ENCODE results near the gene TRABD2B. TPM values are rescaled to one million over a fixed set of nuclear protein-coding genes. Genes with fewer than 3 reads are reported as not detected.

TRABD2B gene
- total and polyA plus RNA-seq, 8 donors: 0.99 to 5.2 (median 3.3) TPM

DNA sequence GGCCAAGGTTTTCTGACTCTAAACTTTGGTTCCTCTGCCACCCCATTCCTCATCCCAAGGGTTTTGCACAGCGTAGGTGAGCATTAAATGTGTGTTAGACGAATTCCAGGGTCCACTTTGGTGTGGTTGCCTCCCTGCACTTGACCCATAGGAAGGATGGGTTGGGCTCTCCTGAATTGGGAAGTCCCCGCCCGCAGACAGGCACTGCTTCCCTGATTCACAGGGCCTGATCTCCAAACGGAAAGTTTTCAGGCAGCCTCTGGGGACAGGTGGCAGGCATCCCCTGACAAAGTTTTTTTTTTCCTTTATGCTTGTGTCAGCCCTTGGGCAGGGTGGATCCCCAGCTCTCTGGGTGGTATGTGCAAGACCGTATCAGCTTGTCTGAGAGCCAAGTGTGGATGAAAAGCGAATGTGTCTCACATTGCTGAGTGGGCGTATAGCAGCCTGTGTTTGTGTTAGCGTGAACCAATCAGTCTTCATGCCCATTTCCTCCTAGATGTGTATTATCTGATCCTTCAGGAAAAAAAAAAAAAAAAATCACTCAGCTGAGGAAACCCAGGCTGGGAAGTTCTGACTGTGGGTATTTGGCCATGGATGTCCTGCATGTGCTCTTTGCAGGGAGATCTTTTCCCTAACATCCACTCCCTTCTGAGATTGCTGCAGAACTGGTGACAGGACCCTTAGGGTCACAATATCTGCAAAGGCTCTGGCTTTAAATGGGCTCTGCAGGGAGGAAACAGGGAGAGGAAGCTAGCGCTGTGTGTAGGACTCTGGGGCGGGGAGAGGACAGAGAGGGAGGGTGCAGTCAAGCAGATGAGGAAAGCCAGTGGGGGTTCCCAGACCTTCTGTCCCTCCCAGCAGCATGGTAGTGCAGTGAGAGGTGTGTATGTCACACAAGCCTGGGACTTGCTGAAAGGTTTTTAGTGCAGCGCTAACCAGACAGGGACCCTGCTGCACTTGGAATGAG lies 42.2 kb upstream of the TRABD2B start:
- ATAC-seq: no peak
- peak in 1 of 4 donors; percentile 73 for DNase-seq
- H3K27me3 ChIP-seq: peaks cover 0 to 17% of the 10 kb centered on the region in 2 donors
- no peaks in the 10 kb centered on the region for H3K36me3 ChIP-seq
- no peaks in the 10 kb centered on the region for H3K9me3 ChIP-seq
- no peak overlapping the region for H3K27ac ChIP-seq
- TF ChIP-seq, protein P1, sequence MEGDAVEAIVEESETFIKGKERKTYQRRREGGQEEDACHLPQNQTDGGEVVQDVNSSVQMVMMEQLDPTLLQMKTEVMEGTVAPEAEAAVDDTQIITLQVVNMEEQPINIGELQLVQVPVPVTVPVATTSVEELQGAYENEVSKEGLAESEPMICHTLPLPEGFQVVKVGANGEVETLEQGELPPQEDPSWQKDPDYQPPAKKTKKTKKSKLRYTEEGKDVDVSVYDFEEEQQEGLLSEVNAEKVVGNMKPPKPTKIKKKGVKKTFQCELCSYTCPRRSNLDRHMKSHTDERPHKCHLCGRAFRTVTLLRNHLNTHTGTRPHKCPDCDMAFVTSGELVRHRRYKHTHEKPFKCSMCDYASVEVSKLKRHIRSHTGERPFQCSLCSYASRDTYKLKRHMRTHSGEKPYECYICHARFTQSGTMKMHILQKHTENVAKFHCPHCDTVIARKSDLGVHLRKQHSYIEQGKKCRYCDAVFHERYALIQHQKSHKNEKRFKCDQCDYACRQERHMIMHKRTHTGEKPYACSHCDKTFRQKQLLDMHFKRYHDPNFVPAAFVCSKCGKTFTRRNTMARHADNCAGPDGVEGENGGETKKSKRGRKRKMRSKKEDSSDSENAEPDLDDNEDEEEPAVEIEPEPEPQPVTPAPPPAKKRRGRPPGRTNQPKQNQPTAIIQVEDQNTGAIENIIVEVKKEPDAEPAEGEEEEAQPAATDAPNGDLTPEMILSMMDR (IDR thresholded peaks at IDR 0.05): no peak
- H3K4me1 ChIP-seq: peaks cover 0 to 7% of the 10 kb centered on the region in 2 donors
- no peak overlapping the region for H3K4me3 ChIP-seq
- intact Hi-C loops (cut with DNase I): no loop called here

DNA sequence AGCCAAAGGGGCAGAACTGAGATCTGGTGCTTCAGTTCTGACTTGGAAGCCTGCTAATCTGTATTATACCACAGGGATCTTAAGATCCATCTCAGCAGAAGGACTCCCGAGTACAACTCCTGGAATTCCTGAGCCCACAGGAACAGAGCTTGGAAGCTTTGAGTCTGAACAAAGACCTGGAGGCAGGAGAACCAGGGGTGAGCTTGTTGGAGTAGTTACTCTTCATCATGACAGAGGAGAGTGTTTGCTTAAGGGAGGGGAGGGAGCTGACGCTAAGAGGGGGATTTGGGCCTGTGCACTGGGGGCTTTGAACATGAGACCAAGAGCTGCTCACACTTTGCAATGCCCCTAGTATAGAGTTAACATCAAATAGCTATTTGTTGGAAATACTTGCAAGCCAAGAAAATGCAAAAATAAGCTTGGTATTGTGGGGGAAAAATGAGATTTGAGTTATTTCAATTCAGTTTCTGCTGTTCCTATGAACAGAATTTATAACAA lies 41.1 kb upstream of the TRABD2B start:
- Histone ChIP-seq H3K4me1 (peaks cover 0 to 7% of the 10 kb centered on the region in 2 donors), H3K4me3 (no peak overlapping the region), H3K36me3 (no peaks in the 10 kb centered on the region), H3K27me3 (peaks cover 0 to 17% of the 10 kb centered on the region in 2 donors), H3K9me3 (no peaks in the 10 kb centered on the region), H3K27ac (no peak overlapping the region)
- intact Hi-C loops (cut with DNase I): no loop called here
- ATAC-seq (no peak), DNase-seq (no peak)
- TF ChIP-seq, protein P1 (IDR thresholded peaks at IDR 0.05): no peak

DNA sequence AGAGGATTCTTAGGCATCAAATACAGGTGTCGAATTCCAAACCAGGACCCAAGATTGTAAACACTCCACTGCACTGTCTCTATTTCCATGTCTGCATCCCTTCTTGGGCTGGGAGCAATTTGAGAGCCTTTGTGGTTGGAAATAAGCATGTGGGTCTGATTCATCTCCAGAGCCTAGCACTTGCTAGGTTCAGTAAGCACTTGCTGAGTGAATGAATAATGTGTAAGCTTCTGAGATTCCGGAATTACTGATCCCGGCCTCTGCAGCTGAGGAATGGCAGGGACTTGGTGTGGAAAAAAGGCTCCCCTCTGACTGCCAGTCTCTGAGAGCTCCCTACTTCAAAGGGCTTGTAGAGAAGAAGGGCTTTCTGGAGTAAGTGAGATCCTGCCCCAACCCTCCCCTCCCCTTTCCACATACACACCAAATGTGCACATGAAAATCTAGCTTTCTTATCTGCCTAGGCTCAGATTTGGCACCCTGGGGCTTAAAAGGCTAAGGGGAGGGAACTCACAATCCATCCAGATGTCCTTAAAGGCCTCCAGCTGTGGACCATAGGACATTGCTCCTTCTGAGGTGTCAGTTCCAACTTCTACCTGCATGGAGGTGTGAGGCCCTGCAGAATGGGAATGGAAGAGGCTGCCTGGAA lies 39.6 kb upstream of the TRABD2B start:
- no peak for DNase-seq
- Histone ChIP-seq H3K4me1 (peaks cover 0 to 7% of the 10 kb centered on the region in 2 donors), H3K4me3 (no peak overlapping the region), H3K9me3 (no peaks in the 10 kb centered on the region), H3K27me3 (peaks cover 0 to 17% of the 10 kb centered on the region in 2 donors), H3K36me3 (no peaks in the 10 kb centered on the region), H3K27ac (no peak overlapping the region)
- ATAC-seq: peak; percentile 57
- intact Hi-C loops (cut with DNase I): no loop called here
- TF ChIP-seq, protein P1 (IDR thresholded peaks at IDR 0.05): no peak

DNA sequence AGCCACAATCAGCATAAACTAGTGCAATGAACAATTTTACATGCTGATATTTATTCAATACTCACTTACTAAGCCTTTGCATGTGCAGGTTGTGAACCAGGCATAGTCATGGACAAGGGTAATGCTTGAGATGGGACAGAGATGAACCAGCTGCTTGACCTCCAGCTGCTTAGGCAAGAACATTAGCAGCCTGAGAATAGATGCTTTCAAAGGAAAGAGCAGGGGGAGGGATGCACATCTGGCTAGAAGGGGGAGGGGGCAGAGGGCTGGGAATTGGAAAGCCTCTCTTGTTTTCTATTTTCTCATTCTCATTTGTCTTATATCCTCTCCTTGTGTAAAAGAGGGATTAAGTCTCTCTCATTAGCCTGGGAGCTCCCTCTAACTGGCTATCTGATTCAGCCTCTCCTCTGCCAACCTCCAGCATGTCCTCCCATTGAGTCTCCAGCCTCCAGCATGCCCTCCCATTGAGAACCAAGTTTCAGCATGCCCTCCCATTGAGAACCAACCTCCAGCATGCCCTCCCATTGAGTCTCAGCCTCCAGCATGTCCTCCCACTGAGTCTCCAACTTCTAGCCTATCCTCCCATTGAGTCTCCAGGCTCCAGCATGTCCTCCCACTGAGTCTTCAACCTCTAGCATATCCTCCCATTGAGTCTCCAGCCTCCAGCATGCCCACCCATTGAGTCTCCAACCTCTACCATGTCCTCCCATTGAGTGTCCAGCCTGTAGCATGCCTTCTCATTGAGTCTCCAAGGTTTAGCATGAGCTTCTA lies 38.4 kb upstream of the TRABD2B start:
- Histone ChIP-seq H3K27ac (no peak overlapping the region), H3K4me1 (peaks cover 0 to 7% of the 10 kb centered on the region in 2 donors), H3K36me3 (no peaks in the 10 kb centered on the region), H3K9me3 (no peaks in the 10 kb centered on the region), H3K27me3 (peaks cover 0 to 17% of the 10 kb centered on the region in 2 donors), H3K4me3 (no peak overlapping the region)
- intact Hi-C loops (cut with DNase I): no loop called here
- ATAC-seq: no peak
- no peak for DNase-seq
- TF ChIP-seq, protein P1 (IDR thresholded peaks at IDR 0.05): no peak
